Left lung (tissue), 10 donors: ENCODE results near the gene MTA1. TPM values are rescaled to one million over a fixed set of nuclear protein-coding genes. Genes with fewer than 3 reads are reported as not detected.
A peak's percentile ranks its signal among the peaks of the same experiment; 100 is the strongest.

ENCODE experiments used
- ATAC-seq: fragments of 200-7000 bp; cut with Tn5 transposase; one replicate; pipeline ENCODE4 v1.9.1; 2020; ENCODE audit warnings: moderate library complexity
- DNase-seq, 4 donors: peaks; one replicate each; pipeline ENCODE4 v3.0.0-alpha.2; 2013 to 2020
- H3K27ac ChIP-seq, 2 donors: fragments of 200-600 bp; sonication (generic) in 1 of 2; one replicate each; pipeline versions ENCODE4 v1.5.0 to v1.8.0; 2020 to 2021
- H3K27me3 ChIP-seq, 2 donors: fragments of 200-600 bp; sonication (generic) in 1 of 2; one replicate each; pipeline versions ENCODE4 v1.5.0 to v1.8.0; 2020 to 2021
- H3K36me3 ChIP-seq, 2 donors: fragments of 200-600 bp; sonication (generic) in 1 of 2; one replicate each; pipeline versions ENCODE4 v1.5.0 to v1.8.0; 2020 to 2021
- H3K4me1 ChIP-seq, 2 donors: fragments of 200-600 bp; one replicate each; pipeline ENCODE4 v1.8.0; 2021
- H3K4me3 ChIP-seq, 2 donors: fragments of 200-600 bp; sonication (generic) in 1 of 2; one replicate each; pipeline versions ENCODE4 v1.5.0 to v1.8.0; 2020 to 2021; ENCODE audit warnings: mild to moderate bottlenecking in 1 of 2
- H3K9me3 ChIP-seq, 2 donors: fragments of 200-600 bp; sonication (generic) in 1 of 2; one replicate each; pipeline versions ENCODE4 v1.5.0 to v1.8.0; 2020 to 2021
- intact Hi-C, 2 donors: fragments of 100-400 bp; cut with DNase I; formaldehyde crosslinking; loops; one replicate each; pipeline versions ENCODE4 v1.11.2 to v1.14.2; 2022
- polyA plus RNA-seq, 6 donors: library from polyadenylated mRNA; unstranded; fragments of 120-200 nt; gene quantifications; one replicate each; pipeline ENCODE4 v1.2.1, GENCODE V29; 2013; ENCODE audit not compliant: insufficient read length in 6 of 6
- total RNA-seq, 2 donors: library from RNA; stranded (reverse); fragmentation: NEBNext Ultra II Directional; extraction: Animal tissue kit (Norgen Biotek cat#: 25700); gene quantifications; one replicate each; pipeline ENCODE4 v1.2.1, GENCODE V29; 2021
- TF ChIP-seq, protein P1 (sequence below), 2 donors: fragments of 200-600 bp; sonication (generic) in 1 of 2; IDR thresholded peaks; one replicate each; pipeline versions ENCODE4 v1.5.0 to v1.8.0; 2021; ENCODE audit warnings: antibody characterized with exemption in 2 of 2
- donor health status: DM: no; HTN: yes; CAD: no.
- donor health status: DM: no; HTN: no; CAD: no.

Gene MTA1
- total and polyA plus RNA-seq, 8 donors: 60.6 to 165 (median 118) TPM

DNA sequence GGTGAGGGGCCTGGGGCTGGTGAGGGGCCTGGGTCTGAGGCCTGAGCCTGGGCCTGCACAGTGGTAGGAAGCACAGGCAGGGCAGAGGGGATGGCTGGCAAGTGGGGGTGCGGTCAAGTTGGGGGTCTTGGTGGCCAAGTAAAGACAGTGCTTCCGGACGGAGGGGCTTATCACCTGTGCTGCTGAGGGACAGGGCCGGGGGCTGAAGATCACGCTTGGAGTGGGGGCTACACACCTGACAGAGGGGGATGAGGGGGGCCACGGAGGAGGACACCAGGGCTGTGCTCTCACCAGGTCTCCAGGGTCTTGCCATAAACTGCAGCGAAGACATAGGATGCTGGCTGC lies 83.6 kb downstream of the MTA1 start:
- Histone ChIP-seq H3K27me3 (peaks cover 0 to 13% of the 10 kb centered on the region in 2 donors), H3K4me3 (no peak overlapping the region), H3K4me1 (no peaks in the 10 kb centered on the region), H3K9me3 (no peaks in the 10 kb centered on the region), H3K27ac (no peak overlapping the region), H3K36me3 (peaks cover 0 to 12% of the 10 kb centered on the region in 2 donors)
- no peak for DNase-seq
- no peak for ATAC-seq
- TF ChIP-seq, protein P1, sequence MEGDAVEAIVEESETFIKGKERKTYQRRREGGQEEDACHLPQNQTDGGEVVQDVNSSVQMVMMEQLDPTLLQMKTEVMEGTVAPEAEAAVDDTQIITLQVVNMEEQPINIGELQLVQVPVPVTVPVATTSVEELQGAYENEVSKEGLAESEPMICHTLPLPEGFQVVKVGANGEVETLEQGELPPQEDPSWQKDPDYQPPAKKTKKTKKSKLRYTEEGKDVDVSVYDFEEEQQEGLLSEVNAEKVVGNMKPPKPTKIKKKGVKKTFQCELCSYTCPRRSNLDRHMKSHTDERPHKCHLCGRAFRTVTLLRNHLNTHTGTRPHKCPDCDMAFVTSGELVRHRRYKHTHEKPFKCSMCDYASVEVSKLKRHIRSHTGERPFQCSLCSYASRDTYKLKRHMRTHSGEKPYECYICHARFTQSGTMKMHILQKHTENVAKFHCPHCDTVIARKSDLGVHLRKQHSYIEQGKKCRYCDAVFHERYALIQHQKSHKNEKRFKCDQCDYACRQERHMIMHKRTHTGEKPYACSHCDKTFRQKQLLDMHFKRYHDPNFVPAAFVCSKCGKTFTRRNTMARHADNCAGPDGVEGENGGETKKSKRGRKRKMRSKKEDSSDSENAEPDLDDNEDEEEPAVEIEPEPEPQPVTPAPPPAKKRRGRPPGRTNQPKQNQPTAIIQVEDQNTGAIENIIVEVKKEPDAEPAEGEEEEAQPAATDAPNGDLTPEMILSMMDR (IDR thresholded peaks at IDR 0.05): no peak
- intact Hi-C loops: no loop called here

DNA sequence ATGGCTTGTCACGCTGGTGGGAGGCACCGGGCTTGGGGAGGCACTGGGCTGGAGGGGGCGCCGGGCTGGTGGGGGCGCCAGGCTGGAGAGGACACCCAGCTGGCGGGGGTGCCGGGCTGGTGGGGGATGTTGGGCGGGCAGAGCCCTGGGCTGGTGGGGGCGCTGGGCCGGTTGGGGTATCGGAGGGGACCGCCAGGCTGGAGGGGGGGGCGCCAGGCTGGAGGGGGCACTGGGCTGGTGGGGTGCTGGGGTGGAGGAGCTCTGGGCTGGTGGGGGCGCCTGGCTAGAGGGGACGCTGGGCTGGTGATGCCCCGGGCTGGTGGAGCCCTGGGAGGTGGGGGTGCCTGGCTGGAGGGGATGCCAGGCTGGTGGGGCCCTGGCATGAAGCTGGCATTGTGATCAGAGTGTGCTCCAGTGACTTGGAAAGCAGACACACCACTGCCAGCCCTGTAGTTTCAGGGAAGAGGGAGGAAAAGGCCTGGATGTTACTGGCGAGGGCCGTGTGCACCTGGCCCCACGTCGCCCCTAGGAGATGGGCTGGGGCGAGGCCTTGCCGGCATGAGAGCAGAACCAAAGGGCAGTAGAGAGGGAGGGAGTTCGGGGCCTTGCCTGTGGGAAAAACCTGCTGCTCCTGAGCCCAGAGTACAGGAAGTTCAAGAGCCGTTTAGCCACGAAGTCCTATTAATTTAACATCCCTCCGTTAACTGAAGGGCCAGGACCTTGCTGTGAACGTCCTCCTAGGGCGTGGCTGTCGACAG lies 84.5 kb downstream of the MTA1 start:
- TF ChIP-seq, protein P1 (IDR thresholded peaks at IDR 0.05): no peak
- no peak overlapping the region for H3K4me3 ChIP-seq
- ATAC-seq (no peak), DNase-seq (peak in 2 of 4 donors; percentile 29 to 80)
- intact Hi-C loops: no loop called here
- peaks cover 0 to 3% of the 10 kb centered on the region in 2 donors for H3K36me3 ChIP-seq
- peaks cover 0 to 20% of the 10 kb centered on the region in 2 donors for H3K27me3 ChIP-seq
- no peaks in the 10 kb centered on the region for H3K9me3 ChIP-seq
- no peak overlapping the region for H3K27ac ChIP-seq
- H3K4me1 ChIP-seq: no peaks in the 10 kb centered on the region

DNA sequence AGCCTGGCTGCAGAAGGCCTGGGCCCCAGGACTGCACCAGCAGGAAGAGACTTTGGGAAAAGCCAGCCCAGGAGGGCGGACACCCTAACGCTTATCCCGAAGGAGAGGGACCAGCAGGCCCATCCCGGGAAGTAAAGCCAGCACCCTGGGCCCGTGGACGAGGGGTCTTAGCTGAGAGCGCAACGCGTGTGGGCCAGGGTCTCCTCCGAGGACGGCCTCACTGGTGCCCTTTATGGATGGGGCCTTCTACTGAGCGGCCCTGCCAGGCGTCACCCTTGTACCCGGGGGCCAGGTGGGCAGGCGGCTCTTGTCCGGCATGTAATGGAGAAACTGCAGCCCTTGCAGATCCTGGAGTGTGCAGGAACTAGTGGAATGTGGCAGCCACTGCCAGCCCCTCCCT lies 85.5 kb downstream of the MTA1 start:
- DNase-seq (peak in 2 of 4 donors; percentile 22 to 70), ATAC-seq (no peak)
- Histone ChIP-seq H3K4me1 (no peaks in the 10 kb centered on the region), H3K27ac (no peak overlapping the region), H3K9me3 (no peaks in the 10 kb centered on the region), H3K36me3 (no peaks in the 10 kb centered on the region), H3K27me3 (peaks cover 0 to 30% of the 10 kb centered on the region in 2 donors), H3K4me3 (no peak overlapping the region)
- TF ChIP-seq, protein P1 (IDR thresholded peaks at IDR 0.05): no peak
- intact Hi-C loops: no loop called here

DNA sequence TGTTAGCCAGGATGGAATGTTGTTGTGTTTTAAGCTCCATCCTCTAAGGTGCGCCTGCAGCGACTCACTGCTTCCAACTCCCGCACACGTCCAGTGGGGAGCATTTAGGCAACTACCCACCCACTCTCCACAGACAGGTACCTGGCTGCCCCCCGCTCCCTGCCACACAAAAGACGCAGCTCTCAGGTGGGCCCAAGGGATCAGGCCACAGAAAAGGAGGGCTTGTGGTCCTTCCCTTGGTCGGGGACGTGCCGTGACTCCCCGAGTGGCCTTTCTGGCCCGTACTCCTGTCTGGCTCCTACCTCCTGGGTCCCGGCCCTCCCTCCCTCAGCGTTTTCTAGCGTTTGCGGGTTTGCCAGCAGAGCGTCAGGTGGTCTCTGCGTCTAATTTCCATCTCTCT lies 87.6 kb downstream of the MTA1 start:
- intact Hi-C loops: no loop called here
- no peak overlapping the region for H3K4me3 ChIP-seq
- no peaks in the 10 kb centered on the region for H3K36me3 ChIP-seq
- ATAC-seq (no peak), DNase-seq (peak in 2 of 4 donors; percentile 5 to 49)
- H3K9me3 ChIP-seq: no peaks in the 10 kb centered on the region
- H3K27ac ChIP-seq: no peak overlapping the region
- H3K27me3 ChIP-seq: peaks cover 4 to 51% of the 10 kb centered on the region in 2 donors
- H3K4me1 ChIP-seq: no peaks in the 10 kb centered on the region
- TF ChIP-seq, protein P1 (IDR thresholded peaks at IDR 0.05): no peak

DNA sequence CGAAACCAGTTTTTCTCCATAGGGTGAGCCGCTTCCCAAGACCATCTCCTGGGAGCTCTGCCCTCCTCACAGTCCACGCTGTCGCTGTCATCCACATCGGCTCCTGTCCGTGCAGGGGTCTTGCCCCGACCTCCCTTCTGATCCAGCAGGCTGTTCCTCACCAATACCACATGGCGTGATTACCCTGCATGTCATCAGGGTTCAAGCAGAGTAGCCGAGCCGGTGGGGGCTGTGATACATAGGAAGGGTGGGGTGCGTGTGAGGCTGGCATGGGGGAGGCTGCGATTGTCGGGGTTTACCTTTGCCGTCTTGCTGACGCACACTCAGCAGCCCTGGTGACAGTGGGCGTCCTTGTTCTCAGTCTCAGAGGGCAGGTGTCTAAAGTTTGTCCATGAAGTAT lies 88.4 kb downstream of the MTA1 start:
- ATAC-seq: no peak
- Histone ChIP-seq H3K36me3 (no peaks in the 10 kb centered on the region), H3K9me3 (no peaks in the 10 kb centered on the region), H3K27ac (no peak overlapping the region), H3K4me3 (no peak overlapping the region), H3K4me1 (no peaks in the 10 kb centered on the region), H3K27me3 (peaks cover 4 to 60% of the 10 kb centered on the region in 2 donors)
- TF ChIP-seq, protein P1 (IDR thresholded peaks at IDR 0.05): no peak
- intact Hi-C loops: no loop called here
- peak in 2 of 4 donors; percentile 27 to 39 for DNase-seq
